ENCODE results near the gene SMIM44.

The SMIM44 gene

GRCh38 chr19:3517638-3518037 lies 34.4 kb upstream of the SMIM44 start:
- in situ Hi-C loops (cut with MboI; ENCODE audit: low pct_unique_long_range_greater_than_20kb, low sequenced_read_pairs, unreplicated experiment): no loop called here
- no peak for DNase-seq (ENCODE audit: low spot score)
- TF ChIP-seq CTCF (IDR thresholded peaks at IDR 0.05; ENCODE audit: extremely low read depth, insufficient read depth, missing control alignments): no peak

- no peak for DNase-seq (ENCODE audit: low spot score)
- in situ Hi-C loops (cut with MboI; ENCODE audit: low pct_unique_long_range_greater_than_20kb, low sequenced_read_pairs, unreplicated experiment): no loop called here
These were observed 33.5 kb upstream of the SMIM44 start for GRCh38 chr19:3516675-3517207.

GRCh38 chr19:3515891-3516422 lies 32.7 kb upstream of the SMIM44 start:
- in situ Hi-C loops (cut with MboI; ENCODE audit: low pct_unique_long_range_greater_than_20kb, low sequenced_read_pairs, unreplicated experiment): no loop called here
- no peak for TF ChIP-seq CTCF (IDR thresholded peaks at IDR 0.05; ENCODE audit: extremely low read depth, insufficient read depth, missing control alignments)
- DNase-seq (ENCODE audit: low spot score): no peak

More at GRCh38 chr19:3516675-3517207, 33.5 kb upstream of the SMIM44 start:
- TF ChIP-seq CTCF (IDR thresholded peaks at IDR 0.05; ENCODE audit: extremely low read depth, insufficient read depth, missing control alignments): no peak

DNA sequence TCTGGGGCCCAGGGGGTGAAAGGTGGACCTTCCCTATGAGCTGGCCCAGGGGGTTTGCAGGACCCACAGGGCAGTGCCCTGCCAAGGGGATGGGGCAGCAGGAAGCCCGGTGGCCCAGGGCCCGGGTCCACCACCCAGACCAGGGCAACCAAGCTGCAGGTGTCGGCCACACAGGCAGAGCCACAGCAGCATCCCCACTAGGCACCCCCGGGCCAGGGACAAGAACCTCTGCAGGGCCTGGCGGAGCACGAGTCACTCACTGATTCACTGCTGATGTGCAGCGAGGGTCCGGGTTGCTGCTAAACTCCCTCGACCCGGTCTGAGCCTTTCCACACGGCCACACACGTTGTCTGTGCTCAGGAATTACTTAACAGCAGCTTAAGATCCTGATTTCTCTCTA lies 31.7 kb upstream of the SMIM44 start:
- in situ Hi-C loops (cut with MboI; ENCODE audit: low pct_unique_long_range_greater_than_20kb, low sequenced_read_pairs, unreplicated experiment): no loop called here

GRCh38 chr19:3513229-3514140 lies 30.2 kb upstream of the SMIM44 start:
- DNase-seq (ENCODE audit: low spot score): no peak
- in situ Hi-C loops (cut with MboI; ENCODE audit: low pct_unique_long_range_greater_than_20kb, low sequenced_read_pairs, unreplicated experiment): no loop called here

More for the DNA sequence above, 31.7 kb upstream of the SMIM44 start:
- TF ChIP-seq CTCF (IDR thresholded peaks at IDR 0.05; ENCODE audit: extremely low read depth, insufficient read depth, missing control alignments): no peak
- no peak for DNase-seq (ENCODE audit: low spot score)

More at GRCh38 chr19:3513229-3514140, 30.2 kb upstream of the SMIM44 start:
- TF ChIP-seq CTCF (IDR thresholded peaks at IDR 0.05; ENCODE audit: extremely low read depth, insufficient read depth, missing control alignments): no peak

All from GM13977 (cell line).